Measurements from ENCODE around the gene PNMA6F.

The PNMA6F gene

GRCh38 chrX:153321381-153322124 lies at the start of gene PNMA6F:
Gene PNMA6F, minus strand, starts transcription at chrX:153321767. Its CDS starts 1,093 bp downstream, at chrX:153320674.
- DNase-seq, result peak; percentile 15 to 61

GRCh38 chrX:153371256-153371655 lies 49.7 kb upstream of the PNMA6F start:
- no peak for DNase-seq

GRCh38 chrX:153370293-153371055 lies 48.9 kb upstream of the PNMA6F start:
- DNase-seq, result no peak

- no peak for DNase-seq
These were observed 45.4 kb upstream of the PNMA6F start for GRCh38 chrX:153366878-153367538.

GRCh38 chrX:153366119-153366518 lies 44.6 kb upstream of the PNMA6F start:
- no peak for DNase-seq

- no peak for DNase-seq
These were observed 44.1 kb upstream of the PNMA6F start for GRCh38 chrX:153365670-153366069.

GRCh38 chrX:153361781-153362397 lies 40.3 kb upstream of the PNMA6F start:
- DNase-seq, result peak in 1 of 2 experiments; percentile 15

GRCh38 chrX:153357877-153358276 lies 36.3 kb upstream of the PNMA6F start:
- DNase-seq, result no peak

GRCh38 chrX:153353416-153353815 lies 31.8 kb upstream of the PNMA6F start:
- peak in 1 of 2 experiments; percentile 45 for DNase-seq

GRCh38 chrX:153352858-153353257 lies 31.3 kb upstream of the PNMA6F start:
- DNase-seq, result no peak

GRCh38 chrX:153351981-153352380 lies 30.4 kb upstream of the PNMA6F start:
- no peak for DNase-seq

- DNase-seq, result no peak
These were observed 28.4 kb upstream of the PNMA6F start for GRCh38 chrX:153349952-153350351.

GRCh38 chrX:153348421-153348820 lies 26.9 kb upstream of the PNMA6F start:
- no peak for DNase-seq

GRCh38 chrX:153347530-153347929 lies 26.0 kb upstream of the PNMA6F start:
- no peak for DNase-seq

GRCh38 chrX:153343674-153344073 lies 22.1 kb upstream of the PNMA6F start:
- DNase-seq, result no peak

GRCh38 chrX:153342762-153343558 lies 21.4 kb upstream of the PNMA6F start:
- no peak for DNase-seq

- no peak for DNase-seq
These were observed 18.5 kb upstream of the PNMA6F start for GRCh38 chrX:153340111-153340510.

- no peak for DNase-seq
These were observed 18.1 kb upstream of the PNMA6F start for GRCh38 chrX:153339662-153340061.

- no peak for DNase-seq
These were observed 17.3 kb upstream of the PNMA6F start for GRCh38 chrX:153338836-153339235.

- no peak for DNase-seq
These were observed 15.4 kb upstream of the PNMA6F start for GRCh38 chrX:153336988-153337387.

- no peak for DNase-seq
These were observed 14.7 kb upstream of the PNMA6F start for GRCh38 chrX:153336121-153336894.

Data from NCI-H524 (cell line).